K562 (cell line): ENCODE measurements around the gene EXOG. TPM values are rescaled to one million over a fixed set of nuclear protein-coding genes. Genes with fewer than 3 reads are reported as not detected.

ENCODE experiments used
- BHLHE40 ChIP-seq: IDR thresholded peaks from 2 replicates; pipeline ENCODE4 v1.6.1; 2011; ENCODE audit warnings: low read length, improper control_type of control experiment
- BMI1 ChIP-seq: fragments of 150-350 bp; IDR thresholded peaks from 2 replicates; pipeline ENCODE4 v1.6.1; 2014; ENCODE audit warnings: low read length
- EGR1 ChIP-seq: fragments of 450-650 bp; conservative IDR thresholded peaks from 2 replicates; pipeline ENCODE4 v1.6.1; 2017; ENCODE audit warnings: mild to moderate bottlenecking
- ESRRA ChIP-seq: fragments of 450-650 bp; IDR thresholded peaks from 2 replicates; pipeline ENCODE4 v1.6.1; 2014; ENCODE audit warnings: low read depth, mild to moderate bottlenecking, moderate library complexity, borderline replicate concordance
- FOS ChIP-seq: IDR thresholded peaks from 3 replicates; pipeline ENCODE4 v1.6.1; 2011; ENCODE audit not compliant: insufficient read length; ENCODE audit errors: extremely low read depth
- GTF3C2 ChIP-seq: IDR thresholded peaks from 3 replicates; pipeline ENCODE4 v1.6.1; 2011; ENCODE audit warnings: borderline replicate concordance, mild to moderate bottlenecking, moderate library complexity; ENCODE audit not compliant: insufficient read length; ENCODE audit errors: extremely low read depth
- HMBOX1 ChIP-seq: sonication (generic); IDR thresholded peaks from 2 replicates; pipeline ENCODE4 v1.6.1; 2016
- KAT7 ChIP-seq: sonication (generic); formaldehyde crosslinking; IDR thresholded peaks from 2 replicates; pipeline ENCODE4 v1.8.0; 2022; ENCODE audit warnings: missing genetic modification reagents, mild to moderate bottlenecking, borderline replicate concordance
- KLF13 ChIP-seq: fragments of 450-650 bp; IDR thresholded peaks from 2 replicates; pipeline ENCODE4 v1.6.1; 2016; ENCODE audit warnings: missing genetic modification characterization, low read depth, mild to moderate bottlenecking, missing compliant biosample characterization, moderate library complexity, borderline replicate concordance
- KLF6 ChIP-seq: fragments of 250-450 bp; sonication (Bioruptor Pico); IDR thresholded peaks from 2 replicates; pipeline ENCODE4 v1.4.0; 2020; ENCODE audit warnings: mild to moderate bottlenecking, moderate library complexity, borderline replicate concordance
- MYNN ChIP-seq, 2 experiments: sonication (generic); formaldehyde crosslinking in 1 of 2; IDR thresholded peaks; 2 replicates each; pipeline versions ENCODE4 v1.5.0 to v1.6.1; 2016 to 2020; ENCODE audit warnings: antibody characterized with exemption in 1 of 2, missing genetic modification reagents in 1 of 2
- PHF21A ChIP-seq: fragments of 450-650 bp; IDR thresholded peaks from 2 replicates; pipeline ENCODE4 v1.6.1; 2017; ENCODE audit warnings: low read depth, borderline replicate concordance
- SMAD4 ChIP-seq: fragments of 250-450 bp; sonication (Bioruptor Pico); conservative IDR thresholded peaks from 2 replicates; pipeline ENCODE4 v1.8.0; 2021; ENCODE audit warnings: inconsistent platforms, mild to moderate bottlenecking, moderate library complexity
- TAF9B ChIP-seq: fragments of 450-650 bp; IDR thresholded peaks from 2 replicates; pipeline ENCODE4 v1.6.1; 2018; ENCODE audit warnings: mild to moderate bottlenecking; ENCODE audit not compliant: partially characterized antibody
- THAP12 ChIP-seq: fragments of 250-450 bp; sonication (Bioruptor Pico); IDR thresholded peaks from 2 replicates; pipeline ENCODE4 v1.9.0; 2021; ENCODE audit warnings: mild to moderate bottlenecking, inconsistent platforms
- TRIM24 ChIP-seq, 2 experiments: fragments of 450-650 bp; IDR thresholded peaks; 2 replicates each; pipeline ENCODE4 v1.6.1; 2016
- XRCC4 ChIP-seq: IDR thresholded peaks from one replicate; pipeline ENCODE4 v1.6.1; 2011; ENCODE audit not compliant: insufficient read depth, insufficient read length; ENCODE audit errors: extremely low read depth
- ZFP91 ChIP-seq: sonication (generic); formaldehyde crosslinking; IDR thresholded peaks from 2 replicates; pipeline ENCODE4 v1.8.0; 2022; ENCODE audit warnings: mild to moderate bottlenecking, missing genetic modification reagents
- ZKSCAN8 ChIP-seq: fragments of 200-800 bp; sonication (Bioruptor generic); IDR thresholded peaks from 2 replicates; pipeline ENCODE4 v1.6.1; 2016; ENCODE audit warnings: missing genetic modification characterization, missing compliant biosample characterization
- ZNF707 ChIP-seq: fragments of 250-450 bp; sonication (Bioruptor Pico); conservative IDR thresholded peaks from 2 replicates; pipeline ENCODE4 v1.8.0; 2022; ENCODE audit warnings: inconsistent platforms, mild to moderate bottlenecking, moderate library complexity
- polyA plus RNA-seq, 8 experiments: library from polyadenylated mRNA; depleted of rRNA in 4 of 8; stranded (reverse) in 5 of 8; unstranded in 3 of 8; fragments of >200 nt; fragmentation: Nextera tagmentation in 2 of 8; fragmentation: Illumina TruSeq in 1 of 8; extraction: Ambion mirVana in 2 of 8; extraction: Trizol in 1 of 8; gene quantifications; 2 replicates each; pipeline versions ENCODE4 v1.2.1 to v1.2.3, GENCODE V29; 2011 to 2014; ENCODE audit warnings: inconsistent platforms in 1 of 8, missing spikeins in 1 of 8
- total RNA-seq, 7 experiments: library from RNA; depleted of rRNA in 6 of 7; stranded (reverse); fragments of >200 nt in 6 of 7; fragmentation: Illumina TruSeq in 2 of 7; extraction: Trizol in 2 of 7; gene quantifications; 2 replicates each; pipeline versions ENCODE4 v1.2.1 to v1.2.3, GENCODE V29; 2011 to 2021; ENCODE audit warnings: low replicate concordance in 1 of 7

Gene EXOG
- total and polyA plus RNA-seq, 9 of the 15 experiments (the other 6 are each of a cell fraction or from before 2014, with no cell fraction given): 10.8 to 21.7 (median 14.8) TPM

GRCh38 chr3:38453075-38453912 is 42.8 kb upstream of the EXOG start, which contains the start of gene ACVR2B (continued):
- no peak for TF ChIP-seq KLF6
- TF ChIP-seq EGR1: peak; percentile 28; the same call in 1 of the 2 replicates
- TF ChIP-seq ZNF707 (CRISPR knock-in tag): no peak
- 0 out of 2 replicates have a peak, but pooled peaks have one; percentile 29 for TF ChIP-seq KAT7 (CRISPR knock-in tag)
- TF ChIP-seq BMI1: no peak
- no peak for TF ChIP-seq TAF9B
- no peak for TF ChIP-seq ESRRA
- no peak for TF ChIP-seq FOS
- no peak for TF ChIP-seq TRIM24 (IDR thresholded peaks at IDR 0.05)
- TF ChIP-seq MYNN (IDR thresholded peaks at IDR 0.05): peak; percentile 14; the same call in 1 of the 2 replicates
- no peak for TF ChIP-seq MYNN (CRISPR knock-in tag; IDR thresholded peaks at IDR 0.05)
- TF ChIP-seq ZKSCAN8 (CRISPR knock-in tag): no peak
- TF ChIP-seq GTF3C2: no peak
- TF ChIP-seq KLF13 (tag): peak; percentile 49; the same call in 1 of the 2 replicates
- no peak for TF ChIP-seq HMBOX1
- TF ChIP-seq XRCC4: no peak
- no peak for TF ChIP-seq THAP12 (CRISPR knock-in tag)
- TF ChIP-seq PHF21A: no peak
- no peak for TF ChIP-seq SMAD4
- TF ChIP-seq ZFP91 (CRISPR knock-in tag): no peak
- TF ChIP-seq BHLHE40: peak; percentile 51
